Activated naive CD4-positive, alpha-beta T cell treated with anti-CD3 and anti-CD28 coated beads, Interleukin-2, amount 10 ng/mL, durations not matched to agents 7 days and 5 days (primary cell): ENCODE measurements around the gene PSAT1.
"Not testable (repeated sequence)": the region's sequence is repeated elsewhere in the genome, so short reads cannot be mapped to it uniquely, and the experiment has no call there.

Source experiments
- CTCF ChIA-PET: fragments of 350-600 bp; sonication (Branson Sonifier 250); formaldehyde crosslinking; loops from one replicate; lab custom pipeline; 2021; ENCODE audit warnings: antibody characterized with exemption; lab: Charles Lee
- DNase-seq: peaks from one replicate; pipeline ENCODE4 v3.0.0-alpha.2; 2020
- H3K27ac Mint-ChIP-seq: one replicate; pipeline ENCODE4 v1.8.0; 2021; ENCODE audit warnings: mild to moderate bottlenecking, moderate library complexity, mixed read lengths
- H3K27me3 Mint-ChIP-seq: one replicate; pipeline ENCODE4 v1.8.0; 2021; ENCODE audit warnings: mild to moderate bottlenecking, mixed read lengths
- H3K36me3 Mint-ChIP-seq: one replicate; pipeline ENCODE4 v1.8.0; 2021; ENCODE audit warnings: mixed read lengths
- H3K4me1 Mint-ChIP-seq: one replicate; pipeline ENCODE4 v1.8.0; 2021; ENCODE audit warnings: mixed read lengths
- H3K4me3 Mint-ChIP-seq: one replicate; pipeline ENCODE4 v1.8.0; 2021; ENCODE audit warnings: mild to moderate bottlenecking, moderate library complexity, mixed read lengths
- H3K9me3 Mint-ChIP-seq: one replicate; pipeline ENCODE4 v1.8.0; 2021; ENCODE audit warnings: mixed read lengths

Gene PSAT1

DNA sequence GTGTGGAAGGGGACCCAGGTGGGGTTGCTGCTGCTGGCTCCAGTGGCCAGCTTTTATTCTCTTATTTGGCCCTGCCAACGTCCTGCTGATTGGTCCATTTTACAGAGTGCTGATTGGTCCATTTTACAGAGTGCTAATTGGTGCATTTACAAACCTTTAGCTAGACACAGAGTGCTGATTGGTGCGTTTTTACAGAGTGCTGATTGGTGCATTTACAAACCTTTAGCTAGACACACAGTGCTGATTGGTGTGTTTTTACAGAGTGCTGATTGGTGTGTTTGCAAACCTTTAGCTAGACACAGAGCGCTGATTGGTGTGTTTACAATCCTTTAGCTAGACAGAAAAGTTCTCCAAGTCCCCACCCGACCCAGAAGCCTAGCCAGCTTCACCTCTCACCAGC is 12.7 kb upstream of the PSAT1 start:
- H3K4me1 Mint-ChIP-seq, CTCF ChIA-PET, H3K27ac Mint-ChIP-seq, H3K4me3 Mint-ChIP-seq, H3K36me3 Mint-ChIP-seq, H3K9me3 Mint-ChIP-seq, H3K27me3 Mint-ChIP-seq, DNase-seq: not testable (repeated sequence)

DNA sequence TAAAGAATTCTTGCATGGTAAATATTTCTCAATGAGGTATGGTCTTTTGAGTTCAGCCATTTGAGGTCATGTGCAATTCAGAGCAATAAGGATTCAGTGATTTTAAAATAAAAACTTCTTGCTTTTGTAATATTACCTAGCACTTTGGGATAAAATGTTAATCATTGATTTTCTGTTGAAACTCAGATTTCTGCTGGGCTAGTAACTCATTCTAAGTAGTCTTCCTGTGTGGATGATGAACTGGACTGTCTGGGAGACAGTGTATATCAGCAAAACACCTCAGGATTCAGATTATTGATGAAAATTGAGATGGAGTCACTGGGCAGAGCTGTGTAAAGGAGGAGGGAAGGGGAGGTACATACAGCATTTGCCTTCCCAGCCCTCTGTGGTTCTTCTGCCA is 10.8 kb upstream of the PSAT1 start:
- CTCF ChIA-PET, result no interaction called here
- H3K27me3 Mint-ChIP-seq, result peaks cover 3% of the 10 kb centered on the region

DNA sequence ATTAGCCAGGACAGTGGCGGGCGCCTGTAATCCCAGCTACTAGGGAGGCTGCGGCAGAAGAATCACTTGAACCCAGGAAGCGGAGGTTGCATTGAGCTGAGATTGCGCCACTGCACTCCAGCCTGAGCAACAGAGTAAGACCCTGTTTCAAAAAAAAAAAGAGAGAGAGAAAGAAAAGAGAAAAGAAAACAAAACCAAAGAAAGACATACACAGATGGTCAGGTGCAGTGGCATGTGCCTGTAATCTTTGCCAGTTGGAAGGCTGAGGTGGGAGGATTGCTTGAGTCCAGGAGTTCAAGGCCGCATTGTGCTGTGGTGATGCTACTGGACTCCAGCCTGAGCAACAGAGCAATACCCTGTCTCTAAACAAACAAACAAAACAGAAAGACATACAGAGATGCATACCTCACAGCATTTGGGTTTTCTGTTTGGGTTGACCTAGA is 10.0 kb upstream of the PSAT1 start:
- CTCF ChIA-PET, result no interaction called here
- peaks cover 4% of the 10 kb centered on the region for H3K4me1 Mint-ChIP-seq
- H3K27me3 Mint-ChIP-seq, result peaks cover 3% of the 10 kb centered on the region
- H3K9me3 Mint-ChIP-seq, result no peaks in the 10 kb centered on the region
- H3K27ac Mint-ChIP-seq, result no peak overlapping the region
- no peak overlapping the region for H3K4me3 Mint-ChIP-seq
- H3K36me3 Mint-ChIP-seq, result peaks cover 2% of the 10 kb centered on the region
- DNase-seq, result no peak

More for the DNA sequence above, 10.8 kb upstream of the PSAT1 start:
- Mint-ChIP-seq H3K9me3 (no peaks in the 10 kb centered on the region), H3K27ac (no peak overlapping the region), H3K4me3 (no peak overlapping the region), H3K4me1 (peaks cover 2% of the 10 kb centered on the region), H3K36me3 (peaks cover 2% of the 10 kb centered on the region)
- DNase-seq, result no peak

DNA sequence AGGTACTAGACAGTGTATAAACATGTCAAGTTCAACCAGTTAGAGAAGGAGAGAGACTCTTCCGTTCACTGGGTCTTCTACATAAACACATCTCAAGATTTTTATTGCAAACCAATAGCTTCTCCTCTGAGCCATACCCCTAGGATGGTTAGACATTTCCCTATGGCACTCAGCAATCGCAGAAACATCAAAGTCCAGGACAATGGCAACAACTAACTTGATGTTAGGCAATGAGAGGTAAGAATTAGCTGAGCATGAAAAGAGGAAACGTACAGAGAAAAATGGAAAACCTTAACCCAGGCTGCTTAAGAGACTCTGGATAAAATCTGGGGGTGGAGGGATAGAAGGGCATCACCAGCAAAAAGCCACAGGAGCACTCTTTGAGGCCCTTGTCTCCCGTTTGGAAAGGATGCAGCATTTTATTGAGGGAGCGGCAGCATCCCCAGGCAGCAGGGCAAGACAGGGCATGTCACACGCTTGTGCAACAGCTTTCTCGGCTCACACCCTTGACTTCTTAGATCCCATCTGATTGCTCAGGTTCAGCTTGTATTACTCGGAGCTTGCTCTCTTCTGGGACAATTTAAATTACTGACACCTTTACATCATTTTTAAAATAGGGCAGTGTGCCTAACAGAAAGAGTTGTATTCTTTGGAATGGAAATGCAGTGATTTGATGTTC is 8.6 kb upstream of the PSAT1 start:
- no peaks in the 10 kb centered on the region for H3K9me3 Mint-ChIP-seq
- no peak for DNase-seq
- H3K27ac Mint-ChIP-seq, result no peak overlapping the region
- no peaks in the 10 kb centered on the region for H3K36me3 Mint-ChIP-seq
- no peak overlapping the region for H3K4me3 Mint-ChIP-seq
- H3K27me3 Mint-ChIP-seq, result peaks cover 3% of the 10 kb centered on the region
- CTCF ChIA-PET, result interaction anchor here (1.1 kb wide), 1 partner anchor 16 kb away, joined by 3 read pairs; no protein-coding TSS in a partner anchor
- peaks cover 15% of the 10 kb centered on the region for H3K4me1 Mint-ChIP-seq

DNA sequence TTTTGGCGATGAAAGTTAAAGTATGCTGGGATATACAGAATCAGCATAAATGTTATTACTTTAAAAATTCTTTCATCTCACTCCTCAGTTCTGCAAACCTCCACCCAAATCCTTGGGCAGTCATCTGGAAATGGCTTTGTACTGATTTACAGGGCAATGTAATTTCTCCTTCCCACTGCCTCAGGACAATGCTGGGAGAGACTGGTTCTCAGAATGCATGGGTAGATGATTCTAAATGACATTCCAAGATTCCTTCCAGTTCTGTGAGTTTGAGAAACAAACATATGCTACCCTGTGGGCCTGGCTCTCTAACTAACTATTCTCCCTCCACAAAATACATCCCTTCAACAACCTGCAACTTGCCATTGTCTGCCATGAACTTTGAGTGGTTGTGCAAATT is 7.5 kb upstream of the PSAT1 start:
- Mint-ChIP-seq H3K4me3 (no peak overlapping the region), H3K9me3 (no peaks in the 10 kb centered on the region), H3K27ac (no peak overlapping the region), H3K36me3 (no peaks in the 10 kb centered on the region), H3K27me3 (peaks cover under 1% of the 10 kb centered on the region), H3K4me1 (peaks cover 19% of the 10 kb centered on the region)
- DNase-seq, result no peak
- CTCF ChIA-PET, result no interaction called here

DNA sequence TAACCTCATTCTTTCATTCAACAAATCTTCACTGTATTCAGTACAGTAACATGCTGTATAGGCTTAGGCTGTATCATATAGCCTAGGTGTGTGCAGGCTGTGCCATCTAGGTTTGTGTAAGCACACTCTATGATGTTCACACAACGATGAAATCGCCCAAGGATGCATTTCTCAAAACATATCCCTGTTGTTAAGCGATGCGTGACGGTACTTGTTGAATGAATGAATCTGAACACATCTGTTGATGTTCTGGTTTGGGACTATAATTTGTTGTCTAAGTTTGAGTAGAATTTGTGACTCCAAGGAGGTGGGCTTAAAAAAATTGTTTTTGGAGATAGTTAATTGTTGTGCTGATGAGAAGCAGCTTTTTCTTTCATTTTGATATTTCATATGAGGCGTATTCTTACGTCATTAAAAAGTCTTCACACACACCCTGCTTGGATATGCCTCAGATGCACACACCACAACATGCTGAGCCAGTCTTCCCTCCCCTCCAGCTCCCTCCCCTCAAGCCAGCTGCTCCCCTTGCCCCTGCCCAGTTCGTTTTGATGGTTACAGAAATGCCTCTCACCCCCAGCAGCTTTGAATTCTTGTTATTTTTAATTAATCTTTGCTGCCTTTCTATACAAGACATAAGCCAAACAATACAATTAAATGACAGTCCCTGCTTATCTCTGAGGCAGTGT is 5.5 kb upstream of the PSAT1 start:
- Mint-ChIP-seq H3K27ac (no peak overlapping the region), H3K36me3 (no peaks in the 10 kb centered on the region), H3K9me3 (no peaks in the 10 kb centered on the region), H3K4me3 (no peak overlapping the region), H3K4me1 (peaks cover 34% of the 10 kb centered on the region), H3K27me3 (no peaks in the 10 kb centered on the region)
- CTCF ChIA-PET, result interaction anchor here (0.6 kb wide), 1 partner anchor 796 kb away, joined by 3 read pairs; no protein-coding TSS in a partner anchor
- no peak for DNase-seq

DNA sequence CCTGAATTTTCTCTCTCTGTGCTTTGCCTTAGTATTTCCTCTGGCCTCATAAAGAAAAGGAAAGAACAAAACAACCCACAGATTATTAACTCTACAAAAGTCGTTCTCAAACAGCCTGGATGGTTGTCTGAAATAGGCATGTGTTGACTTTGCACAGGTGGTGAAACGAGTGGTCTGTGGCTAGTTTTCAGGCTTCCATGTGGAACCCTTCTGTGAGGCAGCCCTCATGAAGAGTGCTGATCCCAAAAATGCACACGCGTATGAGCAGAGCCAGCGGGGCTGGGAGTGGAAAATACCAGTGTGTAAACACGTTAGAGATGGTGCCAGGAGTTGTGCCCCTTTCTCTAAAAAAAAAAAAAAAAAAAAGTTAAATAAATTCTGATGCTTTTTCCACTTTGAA is 4.9 kb upstream of the PSAT1 start:
- Mint-ChIP-seq H3K36me3 (peaks cover under 1% of the 10 kb centered on the region), H3K27me3 (peaks cover 5% of the 10 kb centered on the region), H3K9me3 (no peaks in the 10 kb centered on the region), H3K4me1 (peaks cover 36% of the 10 kb centered on the region), H3K4me3 (no peak overlapping the region), H3K27ac (no peak overlapping the region)
- CTCF ChIA-PET, result interaction anchor here (0.6 kb wide), 1 partner anchor 795 kb away, joined by 3 read pairs; no protein-coding TSS in a partner anchor
- no peak for DNase-seq

DNA sequence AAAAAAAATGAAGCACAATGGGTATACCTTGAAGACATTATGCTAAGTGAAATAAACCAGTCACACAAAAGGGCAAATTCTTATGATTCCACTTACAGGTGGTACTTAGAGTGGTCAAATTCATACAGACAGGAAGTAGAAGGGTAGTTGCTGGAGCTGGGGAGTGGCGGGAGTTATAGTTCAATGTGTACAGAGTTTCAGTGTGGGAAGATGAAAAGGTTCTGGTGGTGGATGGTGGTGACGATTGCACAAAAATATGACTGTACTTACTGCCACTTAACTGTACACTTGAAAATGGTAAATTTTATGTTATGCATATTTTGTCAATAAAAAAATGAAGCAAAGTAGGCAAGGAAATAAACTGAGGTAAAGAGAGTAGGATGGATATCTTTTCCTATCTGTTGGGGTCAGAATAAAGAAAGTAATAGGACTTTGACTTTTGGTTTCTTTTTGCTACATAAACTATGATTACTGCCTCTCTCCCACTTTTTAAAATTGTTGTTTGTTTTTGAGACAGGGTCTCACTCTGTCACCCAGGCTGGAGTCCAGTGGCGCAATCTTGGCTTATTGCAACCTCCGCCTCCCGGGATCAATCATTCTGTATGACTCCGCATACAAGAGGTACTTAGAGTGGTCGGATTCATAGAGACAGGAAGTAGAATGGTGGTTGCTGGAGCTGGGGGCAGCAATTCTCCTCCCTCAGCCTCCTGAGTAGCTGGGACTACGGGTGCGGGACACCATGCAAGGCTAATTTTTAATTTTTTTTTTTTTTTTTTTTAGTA is 4.0 kb upstream of the PSAT1 start:
- CTCF ChIA-PET, result no interaction called here

DNA sequence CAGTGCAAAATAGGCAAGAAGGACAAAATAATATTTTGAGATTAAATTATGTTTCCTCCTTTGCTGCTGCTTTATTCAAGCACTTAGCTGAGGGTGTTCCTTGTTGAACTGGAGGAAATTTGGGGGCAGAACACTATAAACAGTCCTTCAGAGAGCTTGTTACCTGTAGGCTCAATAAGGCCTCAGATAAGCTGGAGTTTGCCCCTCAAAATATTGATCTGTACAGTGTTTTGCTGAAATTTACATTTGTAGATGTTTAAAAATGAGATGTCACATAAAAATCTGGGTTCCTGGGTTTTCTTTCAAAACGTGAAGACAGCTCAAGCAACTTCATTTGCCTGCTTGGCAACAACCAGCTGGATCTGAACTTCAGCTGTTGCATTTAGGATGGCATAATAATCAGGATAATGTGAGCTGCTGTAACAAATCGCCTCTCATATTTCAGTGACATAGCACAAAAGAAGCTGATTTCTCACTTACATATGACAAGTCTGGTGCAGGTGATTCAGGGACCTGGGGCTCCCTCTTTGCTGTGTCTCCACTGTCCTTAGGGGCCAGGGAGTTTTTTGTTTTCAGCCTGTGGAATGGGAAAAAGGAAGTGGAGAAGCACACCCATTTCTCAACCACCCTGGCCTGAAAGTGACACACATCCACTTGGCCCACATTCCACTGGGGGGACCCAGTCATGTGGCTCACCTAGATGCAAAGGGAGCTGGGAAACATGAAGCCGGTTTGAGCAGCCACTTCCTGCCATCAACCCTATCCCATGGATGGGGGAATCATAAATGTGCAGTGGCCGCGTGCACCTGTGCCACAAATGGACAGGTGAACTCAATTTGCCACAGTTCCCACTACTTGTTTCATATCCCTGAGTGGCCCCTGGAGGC is 2.4 kb upstream of the PSAT1 start:
- Mint-ChIP-seq H3K36me3 (peaks cover 7% of the 10 kb centered on the region), H3K27me3 (peaks cover 6% of the 10 kb centered on the region), H3K4me1 (peaks cover 48% of the 10 kb centered on the region)

More for the DNA sequence above, 4.0 kb upstream of the PSAT1 start:
- peaks cover 3% of the 10 kb centered on the region for H3K36me3 Mint-ChIP-seq
- DNase-seq, result peak; percentile 41
- H3K27ac Mint-ChIP-seq, result peak overlapping the region; percentile 81
- no peaks in the 10 kb centered on the region for H3K9me3 Mint-ChIP-seq
- peaks cover 36% of the 10 kb centered on the region for H3K4me1 Mint-ChIP-seq
- peak overlapping the region; percentile 60 for H3K4me3 Mint-ChIP-seq
- peaks cover 6% of the 10 kb centered on the region for H3K27me3 Mint-ChIP-seq

DNA sequence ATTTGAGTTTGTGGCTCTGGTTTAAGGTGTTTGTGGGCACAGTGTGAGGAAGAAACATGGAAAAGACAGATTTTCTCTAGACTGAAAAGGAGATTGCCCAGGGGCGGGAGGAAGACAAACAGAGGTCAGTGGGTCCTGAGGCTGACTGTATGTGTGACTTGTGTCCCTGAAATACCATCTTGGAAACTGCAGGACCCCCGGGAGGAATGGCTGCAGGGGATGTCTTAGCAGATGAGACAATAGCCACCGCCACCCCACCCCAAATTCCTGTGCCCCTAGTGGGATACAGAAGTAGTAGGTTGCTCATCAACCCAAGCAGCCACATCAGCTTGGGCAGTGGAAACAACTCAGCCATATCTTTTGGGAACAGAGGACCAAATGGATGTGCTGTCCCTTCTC is 1.7 kb upstream of the PSAT1 start:
- Mint-ChIP-seq H3K27me3 (peaks cover 6% of the 10 kb centered on the region), H3K9me3 (no peaks in the 10 kb centered on the region), H3K36me3 (peaks cover 11% of the 10 kb centered on the region), H3K4me1 (peaks cover 54% of the 10 kb centered on the region), H3K4me3 (peak overlapping the region; percentile 27), H3K27ac (peak overlapping the region; percentile 50)
- CTCF ChIA-PET, result no interaction called here
- DNase-seq, result no peak

More for the DNA sequence above, 2.4 kb upstream of the PSAT1 start:
- peak overlapping the region; percentile 27 for H3K4me3 Mint-ChIP-seq
- no peaks in the 10 kb centered on the region for H3K9me3 Mint-ChIP-seq
- CTCF ChIA-PET, result interaction anchor here (0.7 kb wide), 1 partner anchor 170 kb away, joined by 3 read pairs; no protein-coding TSS in a partner anchor
- DNase-seq, result no peak
- H3K27ac Mint-ChIP-seq, result peak overlapping the region; percentile 50

DNA sequence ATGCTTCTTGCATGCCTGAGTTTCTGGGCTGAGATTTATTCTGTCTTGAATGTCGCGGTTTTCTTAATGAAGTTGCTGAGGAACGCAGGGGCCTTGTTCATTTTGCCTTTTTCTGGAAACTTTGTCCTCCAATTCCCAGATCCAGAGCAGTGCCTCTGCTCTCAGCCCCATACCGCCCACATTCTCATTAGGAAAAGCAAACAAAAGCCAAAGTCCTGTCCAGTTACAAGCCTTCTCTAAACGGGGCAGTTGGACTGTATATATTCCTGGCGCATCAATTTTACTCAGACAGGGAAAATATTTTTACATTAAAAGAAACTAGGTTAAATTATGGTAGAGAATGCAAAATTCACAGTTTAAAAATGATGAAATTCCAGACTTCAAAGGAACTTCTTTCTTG is 1.2 kb upstream of the PSAT1 start:
- peak overlapping the region; percentile 92 for H3K27ac Mint-ChIP-seq
- CTCF ChIA-PET, result interaction anchor here (1.1 kb wide), 1 partner anchor 34 kb away, joined by 4 read pairs; no protein-coding TSS in a partner anchor
- DNase-seq, result no peak
- H3K4me1 Mint-ChIP-seq, result peaks cover 57% of the 10 kb centered on the region
- peaks cover 13% of the 10 kb centered on the region for H3K36me3 Mint-ChIP-seq
- H3K27me3 Mint-ChIP-seq, result peaks cover 6% of the 10 kb centered on the region
- H3K4me3 Mint-ChIP-seq, result peak overlapping the region; percentile 88
- H3K9me3 Mint-ChIP-seq, result no peaks in the 10 kb centered on the region

DNA sequence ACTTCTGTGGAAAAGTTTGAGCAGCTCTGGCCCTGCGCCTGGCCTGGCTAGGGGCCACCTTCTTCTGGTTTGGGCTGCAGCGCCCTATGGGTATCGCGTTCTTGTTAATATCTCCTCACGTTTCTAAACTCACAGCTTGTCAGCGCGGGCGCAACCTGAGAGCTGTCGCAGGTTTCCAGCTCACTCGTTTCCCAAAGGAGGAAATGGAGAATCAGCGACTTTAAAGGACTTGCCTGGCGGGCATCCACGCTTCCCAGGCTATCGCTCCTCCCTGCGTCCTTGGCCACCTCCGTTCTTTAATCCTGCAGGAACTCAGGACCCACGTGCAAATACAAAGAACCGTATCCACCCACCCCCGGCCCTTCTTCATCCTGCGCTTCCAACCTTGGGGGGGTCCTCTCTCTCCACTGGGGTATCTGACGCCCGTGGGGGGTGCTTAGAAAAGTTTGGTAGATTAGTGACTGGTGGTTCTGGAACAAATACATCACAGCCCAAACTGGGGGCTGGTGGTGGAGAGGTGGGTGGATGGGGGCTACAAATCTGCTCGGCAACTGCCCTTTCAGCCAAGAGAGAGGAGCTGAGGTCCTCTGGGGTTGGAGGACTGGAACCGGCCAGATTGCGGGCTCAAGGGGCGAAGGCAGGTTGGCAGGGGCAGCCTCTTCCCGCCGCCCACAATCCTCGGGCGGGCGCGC is 578 bp upstream of the PSAT1 start:
- H3K27ac Mint-ChIP-seq, result peak overlapping the region; percentile 92
- H3K9me3 Mint-ChIP-seq, result no peaks in the 10 kb centered on the region
- DNase-seq, result peak; percentile 27
- H3K36me3 Mint-ChIP-seq, result peaks cover 15% of the 10 kb centered on the region
- CTCF ChIA-PET, result interaction anchor here (1.0 to 1.3 kb wide), 3 partner anchors 15 to 74 kb away, joined by 3 to 4 read pairs (median 4); no protein-coding TSS in a partner anchor
- H3K27me3 Mint-ChIP-seq, result peaks cover 6% of the 10 kb centered on the region
- peak overlapping the region; percentile 88 for H3K4me3 Mint-ChIP-seq
- peaks cover 59% of the 10 kb centered on the region for H3K4me1 Mint-ChIP-seq

DNA sequence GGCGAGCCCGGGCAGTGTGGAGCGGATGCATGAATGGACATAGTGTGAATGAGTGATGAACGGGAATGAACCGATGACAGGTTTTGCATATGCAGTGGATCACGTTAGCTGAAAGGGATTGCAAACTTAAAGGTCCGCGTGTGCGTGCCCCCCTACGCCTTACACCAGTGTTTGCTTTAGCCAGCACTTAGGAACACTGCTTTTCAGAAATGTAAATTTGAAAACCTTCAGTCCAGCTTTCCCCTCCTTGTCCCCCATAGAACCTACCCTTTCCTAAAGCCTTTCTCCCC is 692 bp downstream of the PSAT1 start:
- H3K4me1 Mint-ChIP-seq, result peaks cover 55% of the 10 kb centered on the region
- no peaks in the 10 kb centered on the region for H3K9me3 Mint-ChIP-seq
- H3K36me3 Mint-ChIP-seq, result peaks cover 24% of the 10 kb centered on the region
- CTCF ChIA-PET, result interaction anchor here (0.6 to 1.6 kb wide), 5 partner anchors 12 to 166 kb away, joined by 3 to 7 read pairs (median 4); no protein-coding TSS in a partner anchor
- H3K27me3 Mint-ChIP-seq, result peaks cover 6% of the 10 kb centered on the region
- peak overlapping the region; percentile 92 for H3K27ac Mint-ChIP-seq
- H3K4me3 Mint-ChIP-seq, result peak overlapping the region; percentile 88
- DNase-seq, result no peak
